Measurements from ENCODE around the gene MX2. TPM values are rescaled to one million over a fixed set of nuclear protein-coding genes. Genes with fewer than 3 reads are reported as not detected.

The MX2 gene
- total RNA-seq, 1 experiment from 2014 or later: 56.7 TPM

- BruUV-seq (replicated peaks): no TSS peak
- Histone ChIP-seq H3K36me3 (ENCODE audit: control insufficient read depth, insufficient read depth, low read length) (no peaks in the 10 kb centered on the region), H3K27ac (ENCODE audit: low read length) (no peak overlapping the region), H3K4me3 (ENCODE audit: low read depth in 2 of 2, low read length in 2 of 2) (no peak overlapping the region), H3K9me3 (ENCODE audit: control insufficient read depth, insufficient read depth, low read depth, low read length) (no peaks in the 10 kb centered on the region), H3K27me3 (ENCODE audit: control insufficient read depth, insufficient read depth, low read length) (no peaks in the 10 kb centered on the region), H3K4me1 (ENCODE audit: control insufficient read depth, insufficient read depth, low read length) (no peaks in the 10 kb centered on the region)
- TF ChIP-seq SIN3A (IDR thresholded peaks at IDR 0.05; ENCODE audit: borderline replicate concordance, insufficient read depth, low read depth, low read length) (no peak), CTCF (IDR thresholded peaks at IDR 0.05) (no peak), POLR2AphosphoS5 (IDR thresholded peaks at IDR 0.05; ENCODE audit: low read depth, low read length) (no peak), TCF7L2 (IDR thresholded peaks at IDR 0.05; ENCODE audit: low read depth, low read length) (no peak), REST (IDR thresholded peaks at IDR 0.05; ENCODE audit: insufficient read depth in 1 of 2, low read depth in 2 of 2, low read length in 1 of 2) (no peak)
- POLR2A ChIA-PET: no interaction called here
- in situ Hi-C loops (cut with HindIII; ENCODE audit: low pct_unique_long_range_greater_than_20kb, low sequenced_read_pairs) (no loop called here), intact Hi-C loops (cut with micrococcal nuclease; ENCODE audit: unreplicated experiment) (loop anchor here (5.0 kb wide), 1 partner anchor 96 kb away; no protein-coding TSS in a partner anchor)
- no peak for DNase-seq (ENCODE audit: low read depth, low spot score)
- no peak for ATAC-seq
- CTCF ChIA-PET: no interaction called here
These were observed 4.8 kb downstream of the MX2 start for GRCh38 chr21:41366522-41367151.

GRCh38 chr21:41367301-41367944 lies 5.6 kb downstream of the MX2 start:
- DNase-seq (ENCODE audit: low read depth, low spot score) (no peak), ATAC-seq (no peak)
- CTCF ChIA-PET: no interaction called here
- no peak for TF ChIP-seq CTCF (IDR thresholded peaks at IDR 0.05)
- no peak for TF ChIP-seq REST (IDR thresholded peaks at IDR 0.05; ENCODE audit: insufficient read depth in 1 of 2, low read depth in 2 of 2, low read length in 1 of 2)
- no peak for TF ChIP-seq TCF7L2 (IDR thresholded peaks at IDR 0.05; ENCODE audit: low read depth, low read length)
- TF ChIP-seq POLR2AphosphoS5 (IDR thresholded peaks at IDR 0.05; ENCODE audit: low read depth, low read length): no peak
- no peak for TF ChIP-seq SIN3A (IDR thresholded peaks at IDR 0.05; ENCODE audit: borderline replicate concordance, insufficient read depth, low read depth, low read length)
- no peaks in the 10 kb centered on the region for H3K27me3 ChIP-seq (ENCODE audit: control insufficient read depth, insufficient read depth, low read length)
- no peaks in the 10 kb centered on the region for H3K4me1 ChIP-seq (ENCODE audit: control insufficient read depth, insufficient read depth, low read length)
- H3K4me3 ChIP-seq (ENCODE audit: low read depth in 2 of 2, low read length in 2 of 2): no peak overlapping the region
- POLR2A ChIA-PET: no interaction called here
- no peak overlapping the region for H3K27ac ChIP-seq (ENCODE audit: low read length)
- in situ Hi-C loops (cut with HindIII; ENCODE audit: low pct_unique_long_range_greater_than_20kb, low sequenced_read_pairs): no loop called here
- no peaks in the 10 kb centered on the region for H3K9me3 ChIP-seq (ENCODE audit: control insufficient read depth, insufficient read depth, low read depth, low read length)
- no TSS peak for BruUV-seq (replicated peaks)
- H3K36me3 ChIP-seq (ENCODE audit: control insufficient read depth, insufficient read depth, low read length): no peaks in the 10 kb centered on the region
- intact Hi-C loops (cut with micrococcal nuclease; ENCODE audit: unreplicated experiment): loop anchor here (5.0 kb wide), 1 partner anchor 95 kb away; no protein-coding TSS in a partner anchor
